Lung (tissue), 12 donors: ENCODE measurements around the gene SUGP1. TPM values are rescaled to one million over a fixed set of nuclear protein-coding genes. Genes with fewer than 3 reads are reported as not detected.

Experiments
- ATAC-seq: fragments of 200-7000 bp; cut with Tn5 transposase; one replicate; pipeline ENCODE4 v1.9.1; 2020; ENCODE audit warnings: moderate number of reproducible peaks; ENCODE audit not compliant: insufficient read depth, low FRiP score
- DNase-seq, 3 donors: peaks; one replicate each; pipeline ENCODE4 v3.0.0-alpha.2; 2013 to 2017
- H3K27ac ChIP-seq, 2 donors: one replicate each; pipeline ENCODE4 v1.5.1; 2013; ENCODE audit warnings: mild to moderate bottlenecking in 2 of 2, moderate library complexity in 2 of 2, control low read depth in 1 of 2, inconsistent platforms in 1 of 2, low read depth in 1 of 2, low read length in 1 of 2
- H3K27me3 ChIP-seq, 3 donors: one replicate each; pipeline ENCODE4 v1.5.1; 2013; ENCODE audit warnings: low read length in 2 of 3; ENCODE audit not compliant: control insufficient read depth in 3 of 3, insufficient read depth in 3 of 3
- H3K36me3 ChIP-seq, 4 donors: one replicate each; pipeline ENCODE4 v1.5.1; 2013; ENCODE audit warnings: low read length in 4 of 4, mild to moderate bottlenecking in 1 of 4, moderate library complexity in 1 of 4; ENCODE audit not compliant: control insufficient read depth in 4 of 4, insufficient read depth in 4 of 4
- H3K4me1 ChIP-seq, 5 donors: one replicate each; pipeline ENCODE4 v1.5.1; 2013; ENCODE audit warnings: low read length in 5 of 5, mild to moderate bottlenecking in 2 of 5, moderate library complexity in 1 of 5; ENCODE audit not compliant: control insufficient read depth in 5 of 5, insufficient read depth in 5 of 5
- H3K4me3 ChIP-seq: one replicate; pipeline ENCODE4 v1.5.1; 2013; ENCODE audit warnings: mild to moderate bottlenecking, control low read depth, moderate library complexity
- H3K9ac ChIP-seq, 2 donors: one replicate each; pipeline ENCODE4 v1.5.1; 2013; ENCODE audit warnings: low read length in 2 of 2, control low read depth in 1 of 2; ENCODE audit not compliant: insufficient read depth in 1 of 2
- H3K9me3 ChIP-seq, 4 donors: one replicate each; pipeline ENCODE4 v1.5.1; 2013; ENCODE audit warnings: low read length in 3 of 4, mild to moderate bottlenecking in 1 of 4, moderate library complexity in 1 of 4; ENCODE audit not compliant: control insufficient read depth in 4 of 4, insufficient read depth in 3 of 4
- WGBS, 2 donors: extraction: QIAGEN DNeasy Blood & Tissue Kit; methylation state at CpG; one replicate each; pipeline ENCODE4 v1.1.7; 2013; 5-methylcytosine and 5-hydroxymethylcytosine counted together
- polyA plus RNA-seq, 2 donors: library from polyadenylated mRNA; stranded (reverse); fragments of 200-250 nt; gene quantifications; one replicate each; pipeline ENCODE4 v1.2.1, GENCODE V29; 2013
- total RNA-seq, 2 donors: library from RNA; depleted of rRNA in 1 of 2; stranded (reverse); fragments of >200 nt in 1 of 2; gene quantifications; one replicate each; pipeline ENCODE4 v1.2.1, GENCODE V29; 2014 to 2021
- TF ChIP-seq, protein P1 (sequence below): IDR thresholded peaks from 2 replicates; pipeline ENCODE4 v1.5.1; 2012; ENCODE audit warnings: mild to moderate bottlenecking; ENCODE audit errors: control extremely low read depth, extremely low read depth
- donor health status: control.
- donor health status: control.
- donor health status: Bipolar disorder and iron deficiency.
- donor health status: healthy.
- donor health status: DM: yes; HTN: yes; CAD: no.

SUGP1 gene
- total and polyA plus RNA-seq, 4 donors: 22.3 to 42.8 (median 28.7) TPM

DNA sequence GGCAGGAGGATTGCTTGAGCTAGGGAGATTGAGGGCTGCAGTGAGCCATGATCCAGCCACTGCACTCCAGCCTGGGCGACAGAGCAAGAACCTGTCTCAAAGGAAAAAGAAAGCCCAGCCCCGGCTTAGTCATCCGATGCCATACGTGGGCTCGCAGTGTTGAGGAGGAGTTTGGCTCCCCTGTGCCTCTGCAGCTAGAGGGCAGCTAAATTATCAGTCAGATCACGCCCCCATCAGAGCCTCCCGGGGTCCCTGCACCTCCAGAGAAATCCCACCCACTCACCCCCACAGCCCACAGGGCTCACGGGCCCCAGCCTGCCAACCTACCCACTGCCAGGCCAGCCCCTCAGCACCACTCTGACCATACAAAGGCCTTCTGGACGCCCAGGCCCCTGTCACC, 28.0 kb upstream of the SUGP1 start:
- Histone ChIP-seq H3K4me3 (no peak overlapping the region), H3K36me3 (peaks cover 20 to 77% (median 34%) of the 10 kb centered on the region in 4 donors), H3K4me1 (no peaks in the 10 kb centered on the region), H3K9me3 (no peaks in the 10 kb centered on the region), H3K27me3 (no peaks in the 10 kb centered on the region), H3K27ac (no peak overlapping the region), H3K9ac (no peak overlapping the region)
- ATAC-seq: no peak
- TF ChIP-seq, protein P1, sequence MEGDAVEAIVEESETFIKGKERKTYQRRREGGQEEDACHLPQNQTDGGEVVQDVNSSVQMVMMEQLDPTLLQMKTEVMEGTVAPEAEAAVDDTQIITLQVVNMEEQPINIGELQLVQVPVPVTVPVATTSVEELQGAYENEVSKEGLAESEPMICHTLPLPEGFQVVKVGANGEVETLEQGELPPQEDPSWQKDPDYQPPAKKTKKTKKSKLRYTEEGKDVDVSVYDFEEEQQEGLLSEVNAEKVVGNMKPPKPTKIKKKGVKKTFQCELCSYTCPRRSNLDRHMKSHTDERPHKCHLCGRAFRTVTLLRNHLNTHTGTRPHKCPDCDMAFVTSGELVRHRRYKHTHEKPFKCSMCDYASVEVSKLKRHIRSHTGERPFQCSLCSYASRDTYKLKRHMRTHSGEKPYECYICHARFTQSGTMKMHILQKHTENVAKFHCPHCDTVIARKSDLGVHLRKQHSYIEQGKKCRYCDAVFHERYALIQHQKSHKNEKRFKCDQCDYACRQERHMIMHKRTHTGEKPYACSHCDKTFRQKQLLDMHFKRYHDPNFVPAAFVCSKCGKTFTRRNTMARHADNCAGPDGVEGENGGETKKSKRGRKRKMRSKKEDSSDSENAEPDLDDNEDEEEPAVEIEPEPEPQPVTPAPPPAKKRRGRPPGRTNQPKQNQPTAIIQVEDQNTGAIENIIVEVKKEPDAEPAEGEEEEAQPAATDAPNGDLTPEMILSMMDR: no peak
- no peak for DNase-seq
- WGBS, 2 donors: 91 to 97% methylated on average over 9 of the region's 9 CpGs

DNA sequence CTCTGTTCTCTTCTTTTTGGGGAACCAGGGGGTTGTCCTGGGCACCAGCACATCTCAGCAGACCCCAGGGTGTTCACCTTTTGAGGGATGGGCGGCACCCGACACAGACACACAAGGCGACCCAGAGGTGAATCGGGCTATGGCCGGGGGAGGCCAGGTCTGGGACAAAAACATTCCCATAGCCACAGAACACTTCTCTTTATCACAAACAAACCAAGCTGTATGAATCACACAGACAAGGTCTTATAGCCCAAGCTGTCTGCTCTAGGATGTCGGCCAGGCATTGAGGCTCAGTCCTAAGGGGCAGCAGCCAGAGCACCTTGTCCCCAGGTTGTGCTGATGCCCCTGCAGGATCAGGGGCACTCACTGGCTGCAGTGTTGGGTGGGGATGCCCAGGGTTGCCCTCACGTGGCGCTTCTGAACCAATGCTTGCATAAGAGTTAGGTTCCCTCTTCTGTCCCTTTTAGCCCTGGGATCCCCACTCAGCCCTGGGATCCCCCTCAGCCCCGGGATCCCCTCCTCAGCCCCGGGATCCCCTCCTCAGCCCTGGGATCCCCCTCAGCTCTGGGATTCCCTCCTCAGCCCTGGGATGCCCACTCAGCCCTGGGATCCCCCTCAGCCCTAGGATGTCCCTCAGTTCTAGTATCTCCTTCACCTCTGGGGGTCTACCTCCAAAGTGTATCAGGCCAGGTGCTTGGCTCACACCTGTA, 27.2 kb upstream of the SUGP1 start:
- no peaks in the 10 kb centered on the region for H3K27me3 ChIP-seq

DNA sequence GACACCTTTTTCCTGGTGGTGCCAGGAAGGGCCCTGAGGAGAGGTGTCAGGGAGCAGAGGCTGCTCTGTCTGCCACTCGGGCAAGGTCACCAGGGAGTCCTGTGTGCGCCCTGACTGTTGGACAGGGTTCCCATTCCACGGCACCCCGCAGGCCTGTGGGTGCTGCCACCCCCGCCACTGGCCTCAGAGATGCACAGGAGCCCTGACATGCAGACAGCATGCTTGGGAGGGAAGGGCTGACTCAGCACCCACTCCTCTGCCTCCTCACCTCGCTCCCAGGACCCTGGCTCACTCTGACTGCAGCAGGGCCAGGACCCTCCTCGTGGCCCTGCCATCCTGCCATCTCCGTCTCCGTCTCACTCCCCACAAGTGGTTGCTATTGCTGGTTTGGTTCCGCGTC, 25.7 kb upstream of the SUGP1 start:
- no peak overlapping the region for H3K9ac ChIP-seq
- TF ChIP-seq, protein P1: no peak
- DNase-seq (no peak), ATAC-seq (no peak)
- 96 to 98% methylated on average over 11 of the region's 11 CpGs for WGBS, 2 donors
- H3K27ac ChIP-seq: no peak overlapping the region
- no peak overlapping the region for H3K4me3 ChIP-seq
- H3K27me3 ChIP-seq: no peaks in the 10 kb centered on the region
- peaks cover 20 to 87% (median 33%) of the 10 kb centered on the region in 4 donors for H3K36me3 ChIP-seq
- H3K9me3 ChIP-seq: no peaks in the 10 kb centered on the region
- H3K4me1 ChIP-seq: no peaks in the 10 kb centered on the region

More for the DNA sequence above, 27.2 kb upstream of the SUGP1 start:
- Histone ChIP-seq H3K36me3 (peaks cover 20 to 78% (median 35%) of the 10 kb centered on the region in 4 donors), H3K4me3 (no peak overlapping the region), H3K9ac (no peak overlapping the region), H3K27ac (no peak overlapping the region), H3K4me1 (no peaks in the 10 kb centered on the region), H3K9me3 (no peaks in the 10 kb centered on the region)
- TF ChIP-seq, protein P1: no peak
- ATAC-seq (no peak), DNase-seq (no peak)
- 87 to 93% methylated on average over 10 of the region's 10 CpGs for WGBS, 2 donors
